Measurements from ENCODE around the gene BCDIN3D. TPM values are rescaled to one million over a fixed set of nuclear protein-coding genes. Genes with fewer than 3 reads are reported as not detected.

BCDIN3D gene
- total and polyA plus RNA-seq, 9 of the 15 experiments (the other 6 are each of a cell fraction or from before 2014, with no cell fraction given), result 3.7 to 6.9 (median 5.6) TPM

- TF ChIP-seq TOE1 (IDR thresholded peaks at IDR 0.05; ENCODE audit: borderline replicate concordance), result no peak
- peak; percentile 69; the same call in 1 of the 2 replicates for TF ChIP-seq TOE1 (CRISPR knock-in tag; IDR thresholded peaks at IDR 0.05; ENCODE audit: borderline replicate concordance, low read depth)
- TF ChIP-seq EZH2 (IDR thresholded peaks at IDR 0.05; ENCODE audit: borderline replicate concordance, low read depth, low read length), result no peak
- no peak for TF ChIP-seq MEF2A (IDR thresholded peaks at IDR 0.05; ENCODE audit: control insufficient read depth, low read depth, low read length)
- no peak for TF ChIP-seq NR1H2 (CRISPR knock-in tag; IDR thresholded peaks at IDR 0.05)
- TF ChIP-seq PYGO2 (tag; IDR thresholded peaks at IDR 0.05), result no peak
- no peak for TF ChIP-seq BCL6 (CRISPR knock-in tag; IDR thresholded peaks at IDR 0.05)
- no peak for TF ChIP-seq MCM3 (IDR thresholded peaks at IDR 0.05)
- TF ChIP-seq ZNF830 (CRISPR knock-in tag; IDR thresholded peaks at IDR 0.05), result no peak
- TF ChIP-seq HDAC8 (tag; IDR thresholded peaks at IDR 0.05), result no peak
- TF ChIP-seq RBM22 (IDR thresholded peaks at IDR 0.05; ENCODE audit: low read depth, low read length, poor library complexity, severe bottlenecking), result no peak
- no peak for TF ChIP-seq DACH1 (IDR thresholded peaks at IDR 0.05; ENCODE audit: partially characterized antibody)
- no peak for TF ChIP-seq ZNF707 (CRISPR knock-in tag; conservative IDR thresholded peaks at IDR 0.05)
- no peak for TF ChIP-seq ZNF79 (CRISPR knock-in tag; IDR thresholded peaks at IDR 0.05; ENCODE audit: low read depth)
- TF ChIP-seq JUND (IDR thresholded peaks at IDR 0.05; ENCODE audit: borderline replicate concordance, low read depth, low read length), result no peak
- no peak for TF ChIP-seq JUND (tag; IDR thresholded peaks at IDR 0.05; ENCODE audit: borderline replicate concordance, low read depth, low read length)
- no peak for TF ChIP-seq HEY1 (CRISPR knock-in tag; IDR thresholded peaks at IDR 0.05; ENCODE audit: borderline replicate concordance)
- no peak for TF ChIP-seq RAD51 (IDR thresholded peaks at IDR 0.05; ENCODE audit: borderline replicate concordance, low read depth)
- TF ChIP-seq PBX2 (CRISPR knock-in tag; IDR thresholded peaks at IDR 0.05; ENCODE audit: low read depth), result no peak
- no peak for TF ChIP-seq PBX2 (tag; conservative IDR thresholded peaks at IDR 0.05; ENCODE audit: low read depth)
- no peak for TF ChIP-seq KLF6 (CRISPR knock-in tag; IDR thresholded peaks at IDR 0.05; ENCODE audit: borderline replicate concordance)
- TF ChIP-seq, protein P1, sequence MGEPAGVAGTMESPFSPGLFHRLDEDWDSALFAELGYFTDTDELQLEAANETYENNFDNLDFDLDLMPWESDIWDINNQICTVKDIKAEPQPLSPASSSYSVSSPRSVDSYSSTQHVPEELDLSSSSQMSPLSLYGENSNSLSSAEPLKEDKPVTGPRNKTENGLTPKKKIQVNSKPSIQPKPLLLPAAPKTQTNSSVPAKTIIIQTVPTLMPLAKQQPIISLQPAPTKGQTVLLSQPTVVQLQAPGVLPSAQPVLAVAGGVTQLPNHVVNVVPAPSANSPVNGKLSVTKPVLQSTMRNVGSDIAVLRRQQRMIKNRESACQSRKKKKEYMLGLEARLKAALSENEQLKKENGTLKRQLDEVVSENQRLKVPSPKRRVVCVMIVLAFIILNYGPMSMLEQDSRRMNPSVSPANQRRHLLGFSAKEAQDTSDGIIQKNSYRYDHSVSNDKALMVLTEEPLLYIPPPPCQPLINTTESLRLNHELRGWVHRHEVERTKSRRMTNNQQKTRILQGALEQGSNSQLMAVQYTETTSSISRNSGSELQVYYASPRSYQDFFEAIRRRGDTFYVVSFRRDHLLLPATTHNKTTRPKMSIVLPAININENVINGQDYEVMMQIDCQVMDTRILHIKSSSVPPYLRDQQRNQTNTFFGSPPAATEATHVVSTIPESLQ (CRISPR knock-in tag; IDR thresholded peaks at IDR 0.05), result 0 out of 2 replicates have a peak, but pooled peaks have one; percentile 63
- no peak for TF ChIP-seq TAL1 (IDR thresholded peaks at IDR 0.05)
- TF ChIP-seq ZNF75A (CRISPR knock-in tag; IDR thresholded peaks at IDR 0.05), result no peak
- no peak for TF ChIP-seq NUFIP1 (IDR thresholded peaks at IDR 0.05; ENCODE audit: partially characterized antibody)
- no peak for TF ChIP-seq HNRNPH1 (optimal IDR thresholded peaks at IDR 0.05; ENCODE audit: low read depth, low read length)
Observed at GRCh38 chr12:49828133-49829091, 14.5 kb downstream of the BCDIN3D start, which contains the start of gene NCKAP5L (continued).
